NCI-H82 (cell line): ENCODE results near the gene CANT1.
"Not testable (repeated sequence)": the region's sequence is repeated elsewhere in the genome, so short reads cannot be mapped to it uniquely, and the experiment has no call there.

Source experiments
- DNase-seq: peaks from one replicate; lab custom pipeline; 2025; lab: John Stamatoyannopoulos, UW

CANT1 gene

GRCh38 chr17:79043191-79043930 is 33.8 kb upstream of the CANT1 start:
- no peak for DNase-seq

GRCh38 chr17:79042421-79043190 is 33.0 kb upstream of the CANT1 start:
- peak; percentile 76 for DNase-seq

GRCh38 chr17:79041723-79042420 is 32.3 kb upstream of the CANT1 start:
- DNase-seq = no peak

- no peak for DNase-seq
Observed at GRCh38 chr17:79041041-79041570, 31.5 kb upstream of the CANT1 start.

- DNase-seq = no peak
Observed at GRCh38 chr17:79039886-79040285, 30.3 kb upstream of the CANT1 start.

- no peak for DNase-seq
Observed at GRCh38 chr17:79039171-79039570, 29.6 kb upstream of the CANT1 start.

GRCh38 chr17:79038545-79039135 is 29.1 kb upstream of the CANT1 start:
- no peak for DNase-seq

GRCh38 chr17:79036596-79036995 is 27.0 kb upstream of the CANT1 start:
- DNase-seq = peak; percentile 78

GRCh38 chr17:79036181-79036580 is 26.6 kb upstream of the CANT1 start:
- DNase-seq = no peak

- DNase-seq = no peak
Observed at GRCh38 chr17:79035686-79036085, 26.1 kb upstream of the CANT1 start.

- DNase-seq = no peak
Observed at GRCh38 chr17:79034931-79035485, 25.4 kb upstream of the CANT1 start.

GRCh38 chr17:79033741-79034501 is 24.4 kb upstream of the CANT1 start:
- DNase-seq = peak; percentile 61

- DNase-seq = no peak
Observed at GRCh38 chr17:79033046-79033616, 23.6 kb upstream of the CANT1 start.

GRCh38 chr17:79031996-79032875 is 22.7 kb upstream of the CANT1 start:
- no peak for DNase-seq

GRCh38 chr17:79030636-79031035 is 21.1 kb upstream of the CANT1 start:
- not testable (repeated sequence) for DNase-seq

GRCh38 chr17:79029327-79030009 is 19.9 kb upstream of the CANT1 start:
- no peak for DNase-seq

GRCh38 chr17:79028496-79029326 is 19.1 kb upstream of the CANT1 start:
- no peak for DNase-seq

GRCh38 chr17:79027925-79028491 is 18.4 kb upstream of the CANT1 start:
- DNase-seq = no peak
